Left ventricle myocardium inferior (tissue), 1 donor: ENCODE measurements around the gene PRPF18. TPM values are rescaled to one million over a fixed set of nuclear protein-coding genes. Genes with fewer than 3 reads are reported as not detected.

Source experiments
- DNase-seq: peaks from one replicate; pipeline ENCODE4 v3.0.0-alpha.2; 2020
- H3K27ac ChIP-seq: fragments of 200-600 bp; replicated peaks from 2 replicates; pipeline ENCODE4 v1.8.0; 2021
- H3K27me3 ChIP-seq: fragments of 200-600 bp; 2 replicates; pipeline ENCODE4 v1.8.0; 2021; ENCODE audit warnings: low read depth
- H3K36me3 ChIP-seq: fragments of 200-600 bp; 2 replicates; pipeline ENCODE4 v1.8.0; 2021
- H3K4me1 ChIP-seq: fragments of 200-600 bp; 2 replicates; pipeline ENCODE4 v1.8.0; 2021
- H3K4me3 ChIP-seq: fragments of 200-600 bp; 2 replicates; pipeline ENCODE4 v1.8.0; 2021; ENCODE audit warnings: mild to moderate bottlenecking, moderate library complexity
- H3K9me3 ChIP-seq: fragments of 200-600 bp; replicated peaks from 2 replicates; pipeline ENCODE4 v1.8.0; 2021
- intact Hi-C: fragments of 100-400 bp; cut with micrococcal nuclease; formaldehyde crosslinking; loops from one replicate; pipeline ENCODE4 v1.11.0; 2022
- total RNA-seq: library from RNA; stranded (reverse); fragmentation: NEBNext Ultra II Directional; extraction: Animal tissue kit (Norgen Biotek cat#: 25700); gene quantifications from one replicate; pipeline ENCODE4 v1.2.1, GENCODE V29; 2021
- TF ChIP-seq, protein P1 (sequence below): fragments of 200-600 bp; IDR thresholded peaks from 2 replicates; pipeline ENCODE4 v1.8.0; 2021; ENCODE audit warnings: antibody characterized with exemption, mild to moderate bottlenecking, borderline replicate concordance
- donor health status: DM: no; HTN: yes; CAD: no; lungs with severe emphysema.

PRPF18 gene
- total RNA-seq, 1 donor from 2014 or later = 14.7 TPM

DNA sequence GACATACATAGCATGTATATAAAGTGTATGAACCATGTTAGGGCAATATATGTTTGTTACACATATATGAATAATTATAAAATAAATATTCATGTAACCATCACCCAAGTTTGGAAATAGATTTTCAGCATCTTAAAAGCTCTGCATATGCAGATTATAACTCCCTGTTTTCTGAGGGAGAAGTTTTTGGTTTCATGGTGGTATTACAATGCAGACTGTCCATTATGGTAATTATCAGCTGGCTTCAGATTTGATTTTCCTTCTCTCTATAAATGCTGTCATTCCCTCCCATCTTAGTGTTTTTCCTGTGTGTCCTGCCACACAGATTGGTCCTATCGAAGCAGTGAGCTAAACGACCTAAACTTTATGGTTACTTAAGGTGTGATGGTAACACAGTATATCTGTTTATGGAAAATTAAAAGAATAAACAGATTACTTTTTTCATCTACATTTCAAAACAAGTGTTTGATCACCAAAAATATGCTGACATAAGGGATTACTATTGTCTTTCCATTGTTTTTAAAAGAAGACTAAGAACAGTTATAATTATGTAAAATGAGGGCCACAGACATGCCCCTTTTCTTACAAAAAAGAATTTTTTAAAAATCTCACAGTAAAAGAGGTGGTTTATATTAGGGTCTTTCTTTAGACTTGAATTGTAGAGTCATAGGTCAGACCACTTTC is 17.7 kb downstream of the PRPF18 start:
- no peak for DNase-seq
- Histone ChIP-seq H3K36me3 (peaks cover 56% of the 10 kb centered on the region), H3K27ac (no peak overlapping the region), H3K4me1 (no peaks in the 10 kb centered on the region), H3K4me3 (no peak overlapping the region), H3K9me3 (no peaks in the 10 kb centered on the region), H3K27me3 (no peaks in the 10 kb centered on the region)
- TF ChIP-seq, protein P1, sequence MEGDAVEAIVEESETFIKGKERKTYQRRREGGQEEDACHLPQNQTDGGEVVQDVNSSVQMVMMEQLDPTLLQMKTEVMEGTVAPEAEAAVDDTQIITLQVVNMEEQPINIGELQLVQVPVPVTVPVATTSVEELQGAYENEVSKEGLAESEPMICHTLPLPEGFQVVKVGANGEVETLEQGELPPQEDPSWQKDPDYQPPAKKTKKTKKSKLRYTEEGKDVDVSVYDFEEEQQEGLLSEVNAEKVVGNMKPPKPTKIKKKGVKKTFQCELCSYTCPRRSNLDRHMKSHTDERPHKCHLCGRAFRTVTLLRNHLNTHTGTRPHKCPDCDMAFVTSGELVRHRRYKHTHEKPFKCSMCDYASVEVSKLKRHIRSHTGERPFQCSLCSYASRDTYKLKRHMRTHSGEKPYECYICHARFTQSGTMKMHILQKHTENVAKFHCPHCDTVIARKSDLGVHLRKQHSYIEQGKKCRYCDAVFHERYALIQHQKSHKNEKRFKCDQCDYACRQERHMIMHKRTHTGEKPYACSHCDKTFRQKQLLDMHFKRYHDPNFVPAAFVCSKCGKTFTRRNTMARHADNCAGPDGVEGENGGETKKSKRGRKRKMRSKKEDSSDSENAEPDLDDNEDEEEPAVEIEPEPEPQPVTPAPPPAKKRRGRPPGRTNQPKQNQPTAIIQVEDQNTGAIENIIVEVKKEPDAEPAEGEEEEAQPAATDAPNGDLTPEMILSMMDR = no peak
- intact Hi-C loops = no loop called here

DNA sequence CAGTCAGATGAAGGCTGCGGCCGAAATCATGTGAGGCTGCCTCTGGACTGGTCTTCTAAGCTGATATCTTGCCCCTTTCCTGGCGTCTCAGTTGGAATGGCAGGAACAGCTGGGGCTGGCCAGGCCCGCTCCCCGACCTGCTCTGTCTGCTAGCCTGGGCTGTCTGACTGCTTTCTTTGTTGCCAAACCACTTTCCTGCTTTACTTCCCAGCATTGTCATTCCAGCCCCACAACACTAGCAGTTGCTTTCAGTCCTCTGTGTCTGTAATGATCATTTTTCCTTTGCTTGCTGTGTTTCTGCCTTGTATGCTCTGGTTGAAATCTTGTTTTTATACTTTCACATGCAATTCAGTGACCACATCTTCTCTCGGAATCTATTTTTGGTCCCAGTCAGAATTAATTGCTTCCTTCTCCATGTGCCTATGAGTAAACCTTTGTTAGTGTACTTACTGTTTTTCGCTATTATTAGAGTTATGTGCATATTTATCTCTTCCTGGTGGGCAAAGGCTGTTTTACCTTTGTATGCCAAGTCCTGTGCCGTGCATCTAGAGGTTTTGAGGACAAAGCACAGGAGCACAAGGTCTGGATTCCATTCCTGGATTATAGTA is 21.6 kb downstream of the PRPF18 start:
- Histone ChIP-seq H3K36me3 (peaks cover 51% of the 10 kb centered on the region), H3K27ac (no peak overlapping the region), H3K9me3 (no peaks in the 10 kb centered on the region), H3K4me3 (no peak overlapping the region), H3K27me3 (no peaks in the 10 kb centered on the region), H3K4me1 (peaks cover 3% of the 10 kb centered on the region)
- TF ChIP-seq, protein P1 = no peak
- DNase-seq = no peak
- intact Hi-C loops = no loop called here

DNA sequence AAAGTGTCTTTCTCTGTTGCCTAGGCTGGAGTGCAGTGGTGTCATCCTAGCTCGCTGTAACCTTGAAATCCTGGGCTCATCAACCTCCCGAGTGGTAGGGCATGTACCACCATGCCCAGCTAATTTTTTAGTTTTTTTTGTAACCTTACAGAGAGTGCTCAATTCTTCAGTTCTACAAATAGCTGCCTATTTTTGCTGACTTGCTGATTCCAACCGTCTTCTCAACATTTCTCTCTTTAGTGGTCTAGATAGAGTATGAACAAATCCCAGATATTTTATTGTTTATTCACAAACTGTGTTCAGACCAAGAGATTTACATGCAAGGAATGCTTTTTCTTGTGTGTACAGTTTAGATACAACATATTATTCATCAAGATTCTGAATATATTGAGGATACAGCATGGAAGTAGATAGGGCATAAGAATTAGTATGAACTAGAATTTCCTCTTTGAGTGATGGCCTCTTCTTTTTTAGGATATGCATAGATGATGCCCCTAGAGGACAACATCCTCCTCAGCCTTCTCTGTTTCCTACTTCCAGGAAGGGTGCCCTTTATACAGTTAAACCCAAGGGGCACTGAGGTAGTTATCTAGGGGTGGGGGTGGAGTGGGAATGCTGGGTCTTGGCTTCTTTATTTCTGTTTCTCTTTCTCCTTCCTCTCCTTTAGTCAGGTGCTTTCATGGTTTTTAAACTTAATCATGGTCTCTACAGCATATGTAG is 26.0 kb downstream of the PRPF18 start:
- peaks cover 17% of the 10 kb centered on the region for H3K4me1 ChIP-seq
- no peak overlapping the region for H3K4me3 ChIP-seq
- H3K36me3 ChIP-seq = peaks cover 68% of the 10 kb centered on the region
- no peak overlapping the region for H3K27ac ChIP-seq
- no peaks in the 10 kb centered on the region for H3K9me3 ChIP-seq
- TF ChIP-seq, protein P1 = no peak
- DNase-seq = no peak
- no peaks in the 10 kb centered on the region for H3K27me3 ChIP-seq
- intact Hi-C loops = loop anchor here (5.0 kb wide), 1 partner anchor 164 kb away; no protein-coding TSS in a partner anchor

DNA sequence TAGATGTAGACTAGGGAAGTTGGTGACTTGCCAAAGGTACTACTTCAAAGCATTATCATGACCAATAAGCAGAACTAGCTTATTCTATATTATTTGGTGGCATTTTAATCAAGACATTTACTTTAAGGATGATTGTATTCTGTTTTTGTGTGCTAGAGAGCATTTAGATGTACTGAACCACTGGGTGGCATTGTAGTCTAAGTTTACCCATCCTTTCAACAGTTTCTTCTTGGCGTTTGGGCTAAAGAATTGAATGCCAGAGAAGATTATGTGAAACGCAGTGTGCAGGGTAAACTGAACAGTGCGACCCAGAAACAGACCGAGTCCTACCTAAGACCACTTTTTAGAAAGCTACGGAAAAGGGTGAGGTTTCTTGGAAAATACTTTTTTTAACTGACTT is 26.8 kb downstream of the PRPF18 start:
- no peak for DNase-seq
- Histone ChIP-seq H3K4me3 (no peak overlapping the region), H3K27ac (no peak overlapping the region), H3K36me3 (peaks cover 76% of the 10 kb centered on the region), H3K9me3 (no peaks in the 10 kb centered on the region), H3K4me1 (peaks cover 17% of the 10 kb centered on the region), H3K27me3 (no peaks in the 10 kb centered on the region)
- TF ChIP-seq, protein P1 = peak; percentile 61
- intact Hi-C loops = loop anchor here (5.0 kb wide), 1 partner anchor 164 kb away; no protein-coding TSS in a partner anchor

DNA sequence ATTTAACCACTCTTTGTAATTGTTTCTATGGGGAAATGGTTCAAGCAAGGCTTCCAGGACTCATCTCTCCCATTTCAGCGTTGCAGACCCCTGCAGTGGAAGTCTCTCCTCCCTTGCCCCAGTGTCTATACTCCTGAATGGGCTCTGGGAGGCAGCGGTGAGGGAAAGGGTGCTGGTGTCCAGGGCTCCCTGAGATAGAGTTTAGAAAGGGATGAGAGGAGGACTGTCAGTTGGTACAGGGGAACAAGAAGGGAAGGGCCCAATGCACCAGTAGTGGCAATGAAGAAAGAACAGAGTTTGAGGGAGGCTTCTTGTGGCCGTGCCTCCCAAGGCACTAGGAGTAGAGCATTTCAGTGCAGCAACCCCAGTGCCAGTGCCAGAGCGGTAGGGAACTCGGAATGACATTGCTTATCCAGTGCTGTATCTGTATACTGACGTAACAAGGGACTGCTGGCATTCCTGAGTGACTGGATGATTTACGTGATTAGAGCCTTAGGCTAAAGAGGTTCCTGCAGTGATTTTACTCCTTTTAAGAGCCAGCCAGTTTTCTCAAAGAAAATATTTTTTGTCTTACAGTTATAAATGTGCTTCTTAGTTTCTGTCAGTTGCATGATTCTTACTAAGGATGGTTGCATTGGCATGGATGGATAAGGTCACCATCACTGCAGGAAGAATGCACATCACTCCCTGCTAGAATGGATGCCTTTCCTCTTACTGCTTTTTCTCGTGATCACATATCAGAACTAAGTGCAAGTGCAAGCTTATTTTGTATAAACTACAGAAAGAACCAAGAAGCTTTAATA is 28.0 kb downstream of the PRPF18 start:
- no peak overlapping the region for H3K4me3 ChIP-seq
- H3K27me3 ChIP-seq = no peaks in the 10 kb centered on the region
- H3K36me3 ChIP-seq = peaks cover 82% of the 10 kb centered on the region
- no peak overlapping the region for H3K27ac ChIP-seq
- DNase-seq = no peak
- intact Hi-C loops = loop anchor here (5.0 kb wide), 1 partner anchor 163 kb away; no protein-coding TSS in a partner anchor
- no peaks in the 10 kb centered on the region for H3K9me3 ChIP-seq
- H3K4me1 ChIP-seq = peaks cover 17% of the 10 kb centered on the region
- TF ChIP-seq, protein P1 = no peak
